Epithelial cell of proximal tubule (primary cell): ENCODE data around the gene ERI2. TPM values are rescaled to one million over a fixed set of nuclear protein-coding genes. Genes with fewer than 3 reads are reported as not detected.
"Not testable (repeated sequence)": the region's sequence is repeated elsewhere in the genome, so short reads cannot be mapped to it uniquely, and the experiment has no call there.

Experiments
- DNase-seq: peaks from one replicate; pipeline ENCODE4 v3.0.0-alpha.2; 2011; ENCODE audit warnings: low read depth
- H3K4me3 ChIP-seq: 2 replicates; pipeline ENCODE4 v1.5.1; 2011; ENCODE audit warnings: low read depth, mild to moderate bottlenecking, low read length
- total RNA-seq: library from RNA; depleted of rRNA; stranded (reverse); fragments of >200 nt; gene quantifications from 2 replicates; pipeline ENCODE4 v1.2.3, GENCODE V29; 2015
- TF ChIP-seq, protein P1 (sequence below): conservative IDR thresholded peaks from 2 replicates; pipeline ENCODE4 v1.5.1; 2012; ENCODE audit warnings: low read depth, mild to moderate bottlenecking, low read length

The ERI2 gene
- total RNA-seq, 1 donor from 2014 or later: 17.5 TPM

DNA sequence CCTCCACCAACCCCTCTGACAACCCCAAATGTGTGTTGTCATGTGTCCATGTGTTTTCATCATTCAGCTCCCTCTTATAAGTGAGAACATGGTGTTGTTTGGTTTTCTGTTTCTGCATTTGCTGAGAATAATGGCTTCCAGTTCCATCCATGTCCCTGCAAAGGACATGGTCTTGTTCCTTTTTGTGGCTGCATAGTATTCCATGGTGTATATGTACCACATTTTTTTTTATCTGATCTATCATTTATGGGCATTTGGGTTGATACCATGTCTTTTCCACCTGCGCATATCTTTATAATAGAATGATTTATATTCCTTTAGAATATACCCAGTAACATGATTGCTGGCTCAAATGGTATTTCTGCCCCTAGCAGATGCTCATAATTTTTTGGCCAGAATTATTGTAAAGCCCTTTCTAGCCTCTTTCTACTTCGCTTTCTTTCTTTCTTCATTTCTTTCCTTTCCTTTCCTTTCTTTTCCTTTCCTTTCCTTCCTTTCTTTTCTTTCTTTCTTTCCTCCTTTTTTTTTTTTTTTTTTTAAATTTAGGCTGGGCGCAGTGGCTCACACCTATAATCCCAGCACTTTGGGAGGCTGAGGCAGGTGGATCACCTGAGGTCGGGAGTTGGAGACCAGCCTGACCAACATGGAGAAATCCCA, 12.8 kb upstream of the ERI2 start:
- TF ChIP-seq, protein P1, sequence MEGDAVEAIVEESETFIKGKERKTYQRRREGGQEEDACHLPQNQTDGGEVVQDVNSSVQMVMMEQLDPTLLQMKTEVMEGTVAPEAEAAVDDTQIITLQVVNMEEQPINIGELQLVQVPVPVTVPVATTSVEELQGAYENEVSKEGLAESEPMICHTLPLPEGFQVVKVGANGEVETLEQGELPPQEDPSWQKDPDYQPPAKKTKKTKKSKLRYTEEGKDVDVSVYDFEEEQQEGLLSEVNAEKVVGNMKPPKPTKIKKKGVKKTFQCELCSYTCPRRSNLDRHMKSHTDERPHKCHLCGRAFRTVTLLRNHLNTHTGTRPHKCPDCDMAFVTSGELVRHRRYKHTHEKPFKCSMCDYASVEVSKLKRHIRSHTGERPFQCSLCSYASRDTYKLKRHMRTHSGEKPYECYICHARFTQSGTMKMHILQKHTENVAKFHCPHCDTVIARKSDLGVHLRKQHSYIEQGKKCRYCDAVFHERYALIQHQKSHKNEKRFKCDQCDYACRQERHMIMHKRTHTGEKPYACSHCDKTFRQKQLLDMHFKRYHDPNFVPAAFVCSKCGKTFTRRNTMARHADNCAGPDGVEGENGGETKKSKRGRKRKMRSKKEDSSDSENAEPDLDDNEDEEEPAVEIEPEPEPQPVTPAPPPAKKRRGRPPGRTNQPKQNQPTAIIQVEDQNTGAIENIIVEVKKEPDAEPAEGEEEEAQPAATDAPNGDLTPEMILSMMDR: no peak
- no peak overlapping the region for H3K4me3 ChIP-seq
- no peak for DNase-seq

DNA sequence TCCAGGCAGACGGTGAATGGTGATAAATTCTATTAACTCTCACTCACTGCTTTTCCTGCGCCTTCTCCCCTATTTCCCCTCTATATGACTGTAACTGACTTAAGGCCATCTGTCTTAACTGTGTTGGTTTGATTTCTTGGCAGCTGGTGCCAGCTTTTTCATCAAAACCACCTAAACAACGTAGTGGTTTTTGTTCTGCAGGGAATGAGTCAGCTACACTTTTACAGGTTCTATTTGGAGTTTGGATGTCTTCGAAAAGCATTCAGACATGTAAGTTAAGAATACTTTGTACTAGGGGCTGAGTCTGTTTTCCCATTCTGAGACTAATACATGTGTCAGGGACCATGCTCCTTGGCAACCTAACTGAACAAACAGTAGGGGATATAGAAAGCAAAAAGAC, 8.5 kb upstream of the ERI2 start:
- TF ChIP-seq, protein P1: no peak
- no peak overlapping the region for H3K4me3 ChIP-seq
- no peak for DNase-seq

DNA sequence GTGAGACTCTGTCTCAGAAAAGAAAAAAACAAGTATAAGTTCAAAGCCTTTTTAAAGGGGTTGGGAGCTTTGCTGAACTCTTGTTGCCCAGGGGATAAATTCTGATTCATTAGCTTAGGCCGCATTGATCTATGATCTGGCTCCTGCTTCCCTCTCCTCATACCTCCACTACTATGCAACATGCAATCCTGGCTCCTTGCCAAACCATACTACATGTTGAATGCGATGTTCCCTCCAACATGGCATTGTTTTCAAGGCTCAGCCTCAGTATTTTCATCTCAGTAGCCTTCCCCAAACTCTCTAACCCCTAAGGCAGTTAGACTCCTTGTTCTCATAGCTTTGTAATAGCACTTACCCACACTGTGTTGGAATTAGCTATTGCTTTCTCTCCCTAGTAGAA, 6.2 kb upstream of the ERI2 start:
- TF ChIP-seq, protein P1: no peak
- no peak for DNase-seq
- H3K4me3 ChIP-seq: no peak overlapping the region

DNA sequence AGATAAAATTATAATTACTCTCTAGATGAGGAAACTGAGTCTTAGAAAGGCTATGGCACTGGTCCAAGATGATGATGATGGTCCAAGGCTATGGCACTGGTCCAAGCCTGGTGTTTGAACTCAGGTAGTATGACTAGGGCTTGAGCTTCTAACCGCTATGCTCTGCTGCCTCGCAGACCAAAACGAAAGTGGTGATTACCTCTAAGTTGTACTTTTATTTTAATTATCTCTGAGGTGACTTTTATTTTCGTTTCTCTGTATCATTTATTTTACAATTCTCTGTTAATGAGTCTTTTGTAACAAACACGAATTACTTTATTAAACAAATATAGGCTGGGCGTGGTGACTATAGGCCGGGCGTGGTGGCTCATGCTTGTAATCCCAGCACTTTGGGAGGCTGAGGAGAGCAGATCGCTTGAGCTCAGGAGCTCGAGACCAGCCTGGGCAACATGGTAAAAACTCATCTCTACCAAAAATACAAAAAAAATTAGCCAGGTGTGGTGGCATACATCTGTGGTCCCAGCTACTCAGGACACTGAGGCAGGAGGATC, 5.7 kb upstream of the ERI2 start:
- TF ChIP-seq, protein P1: no peak
- no peak for DNase-seq
- no peak overlapping the region for H3K4me3 ChIP-seq

DNA sequence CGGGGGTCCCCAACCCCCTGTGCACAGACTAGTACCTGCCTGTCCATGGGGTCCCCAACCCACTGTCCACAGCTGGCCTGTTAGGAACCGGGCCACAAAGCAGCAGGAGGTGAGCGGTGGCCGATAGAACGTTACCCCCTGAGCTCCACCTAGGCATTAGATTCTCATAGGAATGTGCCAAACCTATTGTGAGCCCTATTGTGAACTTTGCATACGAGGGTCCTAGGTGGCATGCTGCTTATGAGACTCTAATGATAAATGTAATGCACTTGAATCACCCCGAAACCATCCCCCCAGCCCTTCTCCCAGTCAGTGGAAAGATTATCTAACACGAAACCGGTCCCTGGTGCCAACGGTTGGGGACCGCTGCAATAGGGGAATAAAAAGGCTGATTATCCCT, 1.6 kb upstream of the ERI2 start:
- no peak for DNase-seq
- H3K4me3 ChIP-seq: no peak overlapping the region
- TF ChIP-seq, protein P1: no peak

DNA sequence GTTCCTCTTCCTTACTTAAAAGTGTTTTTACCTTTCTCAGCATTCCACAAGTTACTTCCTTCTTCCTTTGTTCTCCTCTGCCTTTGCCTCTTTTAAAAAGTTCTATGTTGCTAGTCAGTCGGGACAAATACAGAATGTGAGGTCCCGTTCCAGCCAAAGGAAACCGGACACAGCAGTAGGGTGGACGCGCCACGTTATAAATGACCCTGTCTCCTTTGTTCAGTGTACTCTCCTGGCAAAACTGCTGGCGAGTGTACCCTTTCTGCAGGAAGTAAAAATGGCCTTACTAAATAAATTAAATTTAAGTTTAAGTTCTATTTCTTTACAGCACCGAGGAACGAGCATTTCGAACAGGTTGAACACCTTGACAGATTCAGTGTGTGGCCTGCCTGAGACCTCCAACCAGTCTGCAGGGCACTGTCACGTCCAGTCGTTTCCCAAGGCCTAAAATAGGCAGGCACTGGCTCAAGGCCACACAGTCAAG, 546 bp downstream of the ERI2 start:
- not testable (repeated sequence) for DNase-seq
- peak overlapping the region; percentile 94 for H3K4me3 ChIP-seq

DNA sequence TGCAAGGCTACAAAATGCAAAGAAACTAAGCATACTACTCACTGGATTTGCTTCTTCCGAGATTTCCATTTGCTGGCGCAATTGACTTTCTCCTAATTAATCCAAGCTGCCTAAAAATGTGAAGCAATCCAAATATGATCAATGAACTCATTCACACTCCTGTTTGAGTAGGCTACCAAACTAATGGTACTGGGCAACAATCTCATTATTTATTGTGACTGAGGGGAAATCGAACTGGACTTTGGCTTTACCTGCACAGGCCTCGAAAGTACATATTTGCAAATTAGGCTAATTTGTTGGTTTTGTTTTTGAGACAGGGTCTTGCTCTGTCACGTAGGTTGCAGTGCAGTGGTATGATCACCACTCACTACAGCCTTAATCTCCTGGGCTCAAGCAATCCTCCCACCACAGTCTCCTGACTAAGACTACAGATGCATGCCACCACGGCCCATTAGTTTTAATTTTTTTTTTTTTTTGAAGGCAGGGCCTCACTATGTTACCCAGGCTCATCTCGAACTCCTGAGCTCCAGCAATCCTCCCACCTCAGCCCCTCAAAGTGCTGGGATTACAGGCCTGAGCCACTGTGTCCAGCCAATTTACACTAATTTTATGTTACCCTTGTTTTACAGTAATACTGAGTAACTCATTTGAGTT, 2.6 kb downstream of the ERI2 start:
- DNase-seq: no peak
- TF ChIP-seq, protein P1: no peak
- H3K4me3 ChIP-seq: no peak overlapping the region
